Measurements from ENCODE around the gene PDE1A. TPM values are rescaled to one million over a fixed set of nuclear protein-coding genes. Genes with fewer than 3 reads are reported as not detected.

PDE1A gene
- total RNA-seq, 1 experiment from 2014 or later = 3.1 TPM

GRCh38 chr2:182447863-182448262 lies 21.0 kb upstream of the PDE1A start:
- H3K27me3 ChIP-seq (replicated peaks; ENCODE audit: insufficient read depth, low read depth, low read length, poor library complexity) = no peaks in the 10 kb centered on the region
- no peak for DNase-seq (ENCODE audit: low spot score)
- H3K27ac ChIP-seq (ENCODE audit: low read depth, low read length, poor library complexity, severe bottlenecking) = no peak overlapping the region
- CTCF ChIA-PET = no interaction called here
- no peaks in the 10 kb centered on the region for H3K9me3 ChIP-seq (ENCODE audit: low read depth, low read length, poor library complexity, severe bottlenecking)
- no peaks in the 10 kb centered on the region for H3K4me1 ChIP-seq (ENCODE audit: insufficient read depth, low read length, poor library complexity, severe bottlenecking)
- POLR2A ChIA-PET (ENCODE audit: low non-redundant PET) = no interaction called here
- intact Hi-C loops (cut with micrococcal nuclease; ENCODE audit: unreplicated experiment) = no loop called here
- no TSS peak for BruUV-seq (replicated peaks)
- no peaks in the 10 kb centered on the region for H3K36me3 ChIP-seq (ENCODE audit: insufficient read depth, low read length, poor library complexity, severe bottlenecking)
- H3K4me3 ChIP-seq (ENCODE audit: low read depth, low read length, poor library complexity, severe bottlenecking) = no peak overlapping the region
- TF ChIP-seq CTCF (conservative IDR thresholded peaks at IDR 0.05; ENCODE audit: low read depth, low read length) = no peak
- no peak for TF ChIP-seq EZH2 (IDR thresholded peaks at IDR 0.05; ENCODE audit: borderline replicate concordance, low read depth, low read length, poor library complexity, severe bottlenecking)

DNA sequence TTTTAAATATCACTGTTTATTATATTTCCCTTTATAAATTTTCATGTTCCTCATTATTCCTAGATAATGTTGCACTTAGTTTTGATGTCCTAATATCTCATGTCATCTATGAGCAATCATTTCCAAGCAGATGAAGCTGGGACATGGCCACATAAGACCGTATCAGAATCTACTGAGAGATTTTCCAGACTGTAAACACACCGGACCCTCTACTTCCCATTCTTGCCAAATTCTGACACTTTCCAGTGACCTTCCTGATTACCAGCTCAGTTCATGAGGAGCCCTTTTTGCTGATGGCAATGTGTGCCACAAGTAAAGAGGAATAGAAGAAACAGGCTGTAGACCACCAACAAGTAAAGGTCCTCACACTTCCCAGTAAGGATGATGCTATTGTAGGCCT lies 20.3 kb upstream of the PDE1A start:
- CTCF ChIA-PET = no interaction called here

DNA sequence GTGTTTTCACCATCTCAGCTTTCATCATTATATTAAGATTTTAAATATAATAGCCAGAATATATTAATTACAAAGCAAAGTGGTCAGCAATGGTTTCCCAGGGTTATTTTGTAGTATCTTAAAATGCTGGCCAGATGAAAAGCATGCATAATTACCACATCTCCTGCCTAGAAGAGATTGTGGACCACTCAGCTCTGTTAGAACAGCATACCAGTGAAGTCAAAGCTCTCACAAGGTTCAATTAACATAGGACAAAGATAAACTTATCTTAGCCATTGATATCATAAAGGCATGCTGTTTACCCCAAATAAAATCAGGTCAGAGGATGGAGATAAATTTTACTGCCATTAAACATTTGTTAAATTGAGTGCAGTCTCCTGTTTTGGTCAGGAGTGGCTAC lies 19.3 kb upstream of the PDE1A start:
- intact Hi-C loops (cut with micrococcal nuclease; ENCODE audit: unreplicated experiment) = no loop called here
- H3K36me3 ChIP-seq (ENCODE audit: insufficient read depth, low read length, poor library complexity, severe bottlenecking) = no peaks in the 10 kb centered on the region
- TF ChIP-seq EZH2 (IDR thresholded peaks at IDR 0.05; ENCODE audit: borderline replicate concordance, low read depth, low read length, poor library complexity, severe bottlenecking) = no peak
- ChIA-PET CTCF (no interaction called here), POLR2A (ENCODE audit: low non-redundant PET) (no interaction called here)
- no peaks in the 10 kb centered on the region for H3K9me3 ChIP-seq (ENCODE audit: low read depth, low read length, poor library complexity, severe bottlenecking)
- no peaks in the 10 kb centered on the region for H3K4me1 ChIP-seq (ENCODE audit: insufficient read depth, low read length, poor library complexity, severe bottlenecking)
- DNase-seq (ENCODE audit: low spot score) = no peak
- no peak overlapping the region for H3K4me3 ChIP-seq (ENCODE audit: low read depth, low read length, poor library complexity, severe bottlenecking)
- BruUV-seq (replicated peaks) = no TSS peak
- no peaks in the 10 kb centered on the region for H3K27me3 ChIP-seq (replicated peaks; ENCODE audit: insufficient read depth, low read depth, low read length, poor library complexity)
- no peak overlapping the region for H3K27ac ChIP-seq (ENCODE audit: low read depth, low read length, poor library complexity, severe bottlenecking)

More for the DNA sequence above, 20.3 kb upstream of the PDE1A start:
- Histone ChIP-seq H3K27ac (ENCODE audit: low read depth, low read length, poor library complexity, severe bottlenecking) (no peak overlapping the region), H3K36me3 (ENCODE audit: insufficient read depth, low read length, poor library complexity, severe bottlenecking) (no peaks in the 10 kb centered on the region), H3K9me3 (ENCODE audit: low read depth, low read length, poor library complexity, severe bottlenecking) (no peaks in the 10 kb centered on the region), H3K4me3 (ENCODE audit: low read depth, low read length, poor library complexity, severe bottlenecking) (no peak overlapping the region), H3K27me3 (replicated peaks; ENCODE audit: insufficient read depth, low read depth, low read length, poor library complexity) (no peaks in the 10 kb centered on the region), H3K4me1 (ENCODE audit: insufficient read depth, low read length, poor library complexity, severe bottlenecking) (no peaks in the 10 kb centered on the region)
- no TSS peak for BruUV-seq (replicated peaks)
- TF ChIP-seq EZH2 (IDR thresholded peaks at IDR 0.05; ENCODE audit: borderline replicate concordance, low read depth, low read length, poor library complexity, severe bottlenecking) = no peak
- TF ChIP-seq CTCF (conservative IDR thresholded peaks at IDR 0.05; ENCODE audit: low read depth, low read length) = no peak
- intact Hi-C loops (cut with micrococcal nuclease; ENCODE audit: unreplicated experiment) = no loop called here
- no peak for DNase-seq (ENCODE audit: low spot score)
- POLR2A ChIA-PET (ENCODE audit: low non-redundant PET) = no interaction called here

DNA sequence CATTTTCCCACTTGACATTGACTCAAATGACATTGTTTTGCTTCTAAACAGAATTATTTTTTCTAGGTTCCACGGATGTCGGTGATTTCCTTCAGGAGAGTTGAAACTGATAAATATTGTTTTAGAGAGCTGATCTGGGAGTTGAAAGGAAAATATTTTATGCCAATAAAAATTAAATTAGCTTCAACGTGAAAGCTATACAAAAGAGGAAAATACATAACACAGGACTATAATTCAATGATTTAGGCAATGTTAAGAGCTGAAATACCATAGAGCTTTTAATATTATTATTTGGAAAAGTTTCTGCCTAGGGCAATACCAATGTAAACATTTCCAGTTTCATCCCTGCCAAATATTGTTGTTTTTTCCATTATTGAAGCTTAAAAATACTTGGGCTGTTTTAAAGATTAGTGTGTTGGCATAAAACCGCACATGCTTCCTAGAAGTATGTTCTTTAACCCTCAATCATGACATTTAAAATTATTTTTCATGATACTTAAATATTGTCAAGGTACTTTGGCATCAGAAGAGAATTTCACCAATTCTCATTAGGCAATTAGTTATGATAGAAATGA lies 18.6 kb upstream of the PDE1A start:
- H3K36me3 ChIP-seq (ENCODE audit: insufficient read depth, low read length, poor library complexity, severe bottlenecking) = no peaks in the 10 kb centered on the region
- H3K27me3 ChIP-seq (replicated peaks; ENCODE audit: insufficient read depth, low read depth, low read length, poor library complexity) = no peaks in the 10 kb centered on the region
- intact Hi-C loops (cut with micrococcal nuclease; ENCODE audit: unreplicated experiment) = no loop called here
- H3K4me1 ChIP-seq (ENCODE audit: insufficient read depth, low read length, poor library complexity, severe bottlenecking) = no peaks in the 10 kb centered on the region
- no peaks in the 10 kb centered on the region for H3K9me3 ChIP-seq (ENCODE audit: low read depth, low read length, poor library complexity, severe bottlenecking)
- H3K27ac ChIP-seq (ENCODE audit: low read depth, low read length, poor library complexity, severe bottlenecking) = no peak overlapping the region
- POLR2A ChIA-PET (ENCODE audit: low non-redundant PET) = no interaction called here
- TF ChIP-seq CTCF (conservative IDR thresholded peaks at IDR 0.05; ENCODE audit: low read depth, low read length) = no peak
- no peak for TF ChIP-seq EZH2 (IDR thresholded peaks at IDR 0.05; ENCODE audit: borderline replicate concordance, low read depth, low read length, poor library complexity, severe bottlenecking)
- no TSS peak for BruUV-seq (replicated peaks)
- CTCF ChIA-PET = no interaction called here
- no peak for DNase-seq (ENCODE audit: low spot score)
- no peak overlapping the region for H3K4me3 ChIP-seq (ENCODE audit: low read depth, low read length, poor library complexity, severe bottlenecking)
